Tibial nerve (tissue), 4 donors: ENCODE data around the gene ASIC3. TPM values are rescaled to one million over a fixed set of nuclear protein-coding genes. Genes with fewer than 3 reads are reported as not detected.

Experiments
- DNase-seq, 2 donors: peaks; one replicate each; pipeline ENCODE4 v3.0.0-alpha.2; 2019; ENCODE audit warnings: low spot score in 2 of 2
- H3K27ac ChIP-seq, 4 donors: fragments of 200-600 bp; sonication (generic) in 3 of 4; one replicate each; pipeline ENCODE4 v1.5.1; 2017 to 2019; ENCODE audit warnings: mild to moderate bottlenecking in 1 of 4
- H3K27me3 ChIP-seq, 2 donors: fragments of 200-600 bp; sonication (generic) in 1 of 2; one replicate each; pipeline versions ENCODE4 v1.5.1 to v1.6.0; 2017 to 2019
- H3K36me3 ChIP-seq, 3 donors: fragments of 200-600 bp; sonication (generic); one replicate each; pipeline ENCODE4 v1.5.1; 2018 to 2019
- H3K4me1 ChIP-seq, 4 donors: fragments of 200-600 bp; sonication (generic) in 3 of 4; one replicate each; pipeline ENCODE4 v1.5.1; 2017 to 2019
- H3K4me3 ChIP-seq, 4 donors: fragments of 200-600 bp; sonication (generic) in 3 of 4; one replicate each; pipeline ENCODE4 v1.5.1; 2017 to 2019; ENCODE audit warnings: mild to moderate bottlenecking in 1 of 4, moderate library complexity in 1 of 4
- H3K9me3 ChIP-seq, 4 donors: fragments of 200-600 bp; sonication (generic) in 3 of 4; one replicate each; pipeline ENCODE4 v1.5.1; 2017 to 2019
- EP300 ChIP-seq, 2 donors: sonication (generic); formaldehyde crosslinking; IDR thresholded peaks; one replicate each; pipeline ENCODE4 v1.6.1; 2017; ENCODE audit warnings: antibody characterized with exemption in 2 of 2, mild to moderate bottlenecking in 1 of 2
- POLR2A ChIP-seq, 2 donors: fragments of 450-650 bp; IDR thresholded peaks; one replicate each; pipeline ENCODE4 v1.6.1; 2017; ENCODE audit warnings: antibody characterized with exemption in 2 of 2, mild to moderate bottlenecking in 2 of 2, moderate library complexity in 2 of 2
- WGBS, 2 donors: methylation state at CpG; one replicate each; pipeline ENCODE4 v1.1.5; 2018; 5-methylcytosine and 5-hydroxymethylcytosine counted together
- total RNA-seq, 4 donors: library from RNA; depleted of rRNA; stranded (reverse); fragments of >200 nt; gene quantifications; one replicate each; pipeline ENCODE4 v1.1.0, GENCODE V29; 2016
- TF ChIP-seq, protein P1 (sequence below), 5 experiments: fragments of 200-600 bp in 3 of 5; fragments of 450-650 bp in 2 of 5; sonication (generic) in 3 of 5; IDR thresholded peaks; one replicate each; pipeline ENCODE4 v1.5.1; 2016 to 2019; ENCODE audit warnings: antibody characterized with exemption in 5 of 5, mild to moderate bottlenecking in 3 of 5, moderate library complexity in 2 of 5

ASIC3 gene
- total RNA-seq, 4 donors from 2014 or later, result 1.7 to 6.0 (median 4.0) TPM

DNA sequence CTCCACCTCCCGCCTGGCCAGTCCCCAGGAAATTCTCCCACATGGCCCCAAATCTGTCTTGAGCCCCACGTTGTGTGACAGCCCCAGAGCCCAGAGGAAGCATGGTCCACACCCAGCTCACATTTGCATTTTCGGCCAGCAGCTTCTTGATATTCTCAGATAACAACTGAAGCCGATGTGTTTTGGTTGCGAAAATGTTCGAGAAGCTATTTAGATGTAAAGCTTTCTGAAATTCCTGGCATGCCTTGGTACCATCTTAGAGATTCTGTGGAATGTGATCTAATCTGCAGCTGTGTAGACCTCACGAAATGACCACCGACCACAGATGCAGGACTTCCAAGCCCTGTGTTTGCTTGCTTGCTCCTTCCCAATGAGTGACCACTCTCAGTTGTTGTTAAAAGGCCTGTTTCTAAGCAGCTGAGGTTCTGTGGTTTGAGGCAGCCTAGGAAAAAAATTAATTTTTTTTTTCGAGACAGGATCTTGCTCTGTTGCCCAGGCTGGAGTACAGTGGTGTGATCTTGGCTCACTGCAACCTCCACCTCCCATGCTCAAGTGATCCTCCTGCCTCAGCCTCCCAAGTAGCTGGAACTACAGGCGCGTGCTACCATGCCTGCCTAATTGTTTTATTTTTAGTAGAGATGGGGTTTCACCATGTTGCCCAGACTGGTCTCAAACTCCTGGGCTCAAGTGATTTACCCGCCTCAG is 19.9 kb downstream of the ASIC3 start:
- no peak for TF ChIP-seq POLR2A (IDR thresholded peaks at IDR 0.05)
- TF ChIP-seq, protein P1, sequence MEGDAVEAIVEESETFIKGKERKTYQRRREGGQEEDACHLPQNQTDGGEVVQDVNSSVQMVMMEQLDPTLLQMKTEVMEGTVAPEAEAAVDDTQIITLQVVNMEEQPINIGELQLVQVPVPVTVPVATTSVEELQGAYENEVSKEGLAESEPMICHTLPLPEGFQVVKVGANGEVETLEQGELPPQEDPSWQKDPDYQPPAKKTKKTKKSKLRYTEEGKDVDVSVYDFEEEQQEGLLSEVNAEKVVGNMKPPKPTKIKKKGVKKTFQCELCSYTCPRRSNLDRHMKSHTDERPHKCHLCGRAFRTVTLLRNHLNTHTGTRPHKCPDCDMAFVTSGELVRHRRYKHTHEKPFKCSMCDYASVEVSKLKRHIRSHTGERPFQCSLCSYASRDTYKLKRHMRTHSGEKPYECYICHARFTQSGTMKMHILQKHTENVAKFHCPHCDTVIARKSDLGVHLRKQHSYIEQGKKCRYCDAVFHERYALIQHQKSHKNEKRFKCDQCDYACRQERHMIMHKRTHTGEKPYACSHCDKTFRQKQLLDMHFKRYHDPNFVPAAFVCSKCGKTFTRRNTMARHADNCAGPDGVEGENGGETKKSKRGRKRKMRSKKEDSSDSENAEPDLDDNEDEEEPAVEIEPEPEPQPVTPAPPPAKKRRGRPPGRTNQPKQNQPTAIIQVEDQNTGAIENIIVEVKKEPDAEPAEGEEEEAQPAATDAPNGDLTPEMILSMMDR (IDR thresholded peaks at IDR 0.05), result no peak
- no peak for TF ChIP-seq EP300 (IDR thresholded peaks at IDR 0.05)
- no peaks in the 10 kb centered on the region for H3K27me3 ChIP-seq
- DNase-seq, result no peak
- peaks cover 0 to 6% (median 0%) of the 10 kb centered on the region in 4 donors for H3K4me1 ChIP-seq
- no peak overlapping the region for H3K27ac ChIP-seq
- H3K9me3 ChIP-seq, result no peaks in the 10 kb centered on the region
- peaks cover 6 to 95% (median 31%) of the 10 kb centered on the region in 3 donors for H3K36me3 ChIP-seq
- H3K4me3 ChIP-seq, result no peak overlapping the region
- 83 to 84% methylated on average over 12 of the region's 12 CpGs for WGBS, 2 donors

DNA sequence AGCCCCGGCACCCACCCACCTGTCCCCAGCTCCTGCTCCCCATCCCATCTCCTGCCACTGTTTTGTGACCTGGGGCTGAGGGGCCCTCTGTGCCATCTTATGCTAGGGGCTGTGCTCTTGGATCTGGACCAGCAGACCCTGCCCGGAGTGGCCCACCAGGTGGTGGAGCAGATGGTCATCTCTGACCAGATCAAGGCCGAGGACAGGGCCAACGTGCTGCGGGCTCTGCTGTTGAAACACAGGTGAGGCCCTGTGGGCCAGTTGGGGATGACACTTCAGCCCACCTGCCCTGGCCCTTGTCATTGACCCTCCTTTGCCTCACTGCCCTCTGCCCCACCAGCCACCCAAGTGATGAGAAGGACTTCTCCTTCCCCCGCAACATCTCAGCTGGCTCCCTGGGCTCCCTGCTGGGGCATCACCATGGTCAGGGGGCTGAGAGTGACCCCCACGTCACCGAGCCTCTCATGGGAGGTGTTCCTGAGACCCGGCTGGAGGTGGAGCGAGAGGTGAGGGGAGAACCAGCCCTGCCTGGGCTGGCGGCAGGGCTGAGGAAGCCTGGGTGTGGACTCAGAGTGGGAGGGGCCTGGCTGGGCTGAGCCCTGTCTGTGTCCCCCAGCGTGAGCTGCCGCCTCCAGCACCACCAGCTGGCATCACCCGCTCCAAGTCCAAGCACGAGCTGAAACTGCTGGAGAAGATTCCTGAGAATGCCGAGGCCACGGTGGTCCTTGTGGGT is 21.7 kb downstream of the ASIC3 start:
- peaks cover 2 to 100% (median 29%) of the 10 kb centered on the region in 3 donors for H3K36me3 ChIP-seq
- no peak overlapping the region for H3K4me3 ChIP-seq

DNA sequence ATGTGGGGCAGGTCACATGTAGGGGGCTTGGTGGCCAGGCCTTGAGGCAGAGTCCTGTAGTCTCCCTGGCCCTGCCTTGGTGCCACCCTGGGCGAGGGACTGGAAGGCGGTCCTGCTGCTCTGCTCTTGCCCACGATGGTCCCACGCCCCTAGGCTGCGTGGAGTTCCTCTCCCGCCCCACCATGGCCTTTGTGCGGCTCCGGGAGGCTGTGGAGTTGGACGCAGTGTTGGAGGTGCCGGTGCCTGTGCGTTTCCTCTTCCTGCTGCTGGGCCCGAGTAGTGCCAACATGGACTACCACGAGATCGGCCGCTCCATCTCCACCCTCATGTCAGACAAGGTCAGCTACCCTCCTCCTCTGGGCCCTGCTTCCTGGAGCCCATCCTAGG is 22.2 kb downstream of the ASIC3 start:
- no peaks in the 10 kb centered on the region for H3K27me3 ChIP-seq
- H3K4me3 ChIP-seq, result no peak overlapping the region
- H3K9me3 ChIP-seq, result no peaks in the 10 kb centered on the region
- H3K27ac ChIP-seq, result no peak overlapping the region
- WGBS, 2 donors, result 93 to 94% methylated on average over 13 to 15 of the region's 15 CpGs
- no peaks in the 10 kb centered on the region for H3K4me1 ChIP-seq
- no peak for TF ChIP-seq POLR2A (IDR thresholded peaks at IDR 0.05)
- no peak for TF ChIP-seq EP300 (IDR thresholded peaks at IDR 0.05)
- H3K36me3 ChIP-seq, result peaks cover 2 to 100% (median 34%) of the 10 kb centered on the region in 3 donors
- DNase-seq, result no peak

More for the DNA sequence above, 21.7 kb downstream of the ASIC3 start:
- DNase-seq, result no peak
- 84 to 90% methylated on average over 16 to 17 of the region's 17 CpGs for WGBS, 2 donors
- Histone ChIP-seq H3K4me1 (no peaks in the 10 kb centered on the region), H3K9me3 (no peaks in the 10 kb centered on the region), H3K27me3 (no peaks in the 10 kb centered on the region), H3K27ac (no peak overlapping the region)
- TF ChIP-seq, protein P1 (IDR thresholded peaks at IDR 0.05), result no peak
- TF ChIP-seq EP300 (IDR thresholded peaks at IDR 0.05) (no peak), POLR2A (IDR thresholded peaks at IDR 0.05) (no peak)

DNA sequence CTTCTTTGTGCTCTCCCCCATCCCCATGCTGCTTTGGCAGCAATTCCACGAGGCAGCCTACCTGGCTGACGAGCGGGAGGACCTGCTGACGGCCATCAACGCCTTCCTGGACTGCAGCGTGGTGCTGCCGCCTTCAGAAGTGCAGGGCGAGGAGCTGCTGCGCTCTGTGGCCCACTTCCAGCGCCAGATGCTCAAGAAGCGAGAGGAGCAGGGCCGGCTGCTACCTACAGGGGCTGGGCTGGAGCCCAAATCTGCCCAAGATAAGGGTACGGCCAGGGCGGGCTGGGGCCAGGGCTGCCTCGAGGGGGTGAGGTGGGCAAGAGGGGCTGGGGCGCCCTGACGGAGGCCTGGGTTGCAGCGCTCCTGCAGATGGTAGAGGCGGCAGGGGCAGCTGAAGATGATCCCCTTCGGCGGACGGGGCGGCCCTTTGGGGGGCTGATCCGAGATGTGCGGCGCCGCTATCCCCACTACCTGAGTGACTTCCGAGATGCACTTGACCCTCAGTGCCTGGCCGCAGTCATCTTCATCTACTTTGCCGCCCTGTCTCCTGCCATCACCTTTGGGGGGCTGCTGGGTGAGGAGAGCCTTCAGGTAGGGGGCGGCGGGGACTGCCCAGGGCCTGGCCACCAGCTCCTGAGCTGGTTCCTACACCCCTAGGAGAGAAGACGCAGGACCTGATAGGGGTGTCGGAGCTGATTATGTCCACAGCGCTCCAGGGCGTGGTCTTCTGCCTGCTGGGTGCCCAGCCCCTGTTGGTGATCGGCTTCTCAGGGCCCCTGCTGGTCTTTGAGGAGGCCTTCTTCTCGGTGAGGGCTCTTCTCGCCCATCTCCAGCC is 22.9 kb downstream of the ASIC3 start:
- no peak overlapping the region for H3K27ac ChIP-seq
- DNase-seq, result no peak
- H3K9me3 ChIP-seq, result no peaks in the 10 kb centered on the region
- peaks cover 2 to 100% (median 39%) of the 10 kb centered on the region in 3 donors for H3K36me3 ChIP-seq
- no peak overlapping the region for H3K4me3 ChIP-seq
- H3K4me1 ChIP-seq, result no peaks in the 10 kb centered on the region
- TF ChIP-seq EP300 (IDR thresholded peaks at IDR 0.05) (no peak), POLR2A (IDR thresholded peaks at IDR 0.05) (no peak)
- TF ChIP-seq, protein P1 (IDR thresholded peaks at IDR 0.05), result no peak
- WGBS, 2 donors, result 91 to 95% methylated on average over 35 to 38 of the region's 39 CpGs
- no peaks in the 10 kb centered on the region for H3K27me3 ChIP-seq

DNA sequence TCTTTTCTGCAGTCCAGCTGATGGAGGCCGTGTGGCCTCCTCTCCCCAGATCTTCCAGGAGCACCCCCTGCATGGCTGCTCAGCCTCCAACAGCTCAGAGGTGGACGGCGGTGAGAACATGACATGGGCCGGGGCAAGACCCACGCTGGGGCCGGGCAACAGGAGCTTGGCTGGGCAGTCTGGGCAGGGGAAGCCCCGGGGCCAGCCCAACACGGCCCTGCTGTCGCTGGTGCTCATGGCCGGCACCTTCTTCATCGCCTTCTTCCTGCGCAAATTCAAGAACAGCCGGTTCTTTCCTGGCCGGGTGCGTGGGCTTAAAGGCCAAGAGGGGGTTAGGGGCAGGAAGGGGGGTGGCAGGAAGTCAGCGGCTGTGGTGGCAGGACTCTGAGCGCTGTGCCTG is 25.7 kb downstream of the ASIC3 start:
- no peak overlapping the region for H3K4me3 ChIP-seq
- WGBS, 2 donors, result 79 to 80% methylated on average over 15 to 17 of the region's 17 CpGs
- DNase-seq, result no peak
- no peak for TF ChIP-seq POLR2A (IDR thresholded peaks at IDR 0.05)
- TF ChIP-seq EP300 (IDR thresholded peaks at IDR 0.05), result no peak
- TF ChIP-seq, protein P1 (IDR thresholded peaks at IDR 0.05), result no peak
- peaks cover 0 to 17% (median 0%) of the 10 kb centered on the region in 4 donors for H3K4me1 ChIP-seq
- H3K27me3 ChIP-seq, result no peaks in the 10 kb centered on the region
- H3K9me3 ChIP-seq, result no peaks in the 10 kb centered on the region
- H3K36me3 ChIP-seq, result peaks cover 2 to 96% (median 39%) of the 10 kb centered on the region in 3 donors
- no peak overlapping the region for H3K27ac ChIP-seq
